ENCODE results near the gene RHOH. TPM values are rescaled to one million over a fixed set of nuclear protein-coding genes. Genes with fewer than 3 reads are reported as not detected.

RHOH gene
- total and polyA plus RNA-seq, 9 of the 15 experiments (the other 6 are each of a cell fraction or from before 2014, with no cell fraction given) = 14.3 to 37.7 (median 23.2) TPM

- no peak for TF ChIP-seq CHD7 (IDR thresholded peaks at IDR 0.05; ENCODE audit: low read depth, low read length)
- no peak for TF ChIP-seq ZNF75A (CRISPR knock-in tag; IDR thresholded peaks at IDR 0.05)
- TF ChIP-seq SREBF2 (CRISPR knock-in tag; IDR thresholded peaks at IDR 0.05) = no peak
- TF ChIP-seq NR2F6 (CRISPR knock-in tag; IDR thresholded peaks at IDR 0.05) = no peak
- TF ChIP-seq ESRRA (IDR thresholded peaks at IDR 0.05; ENCODE audit: borderline replicate concordance, low read depth) = peak; percentile 48; the same call in 1 of the 2 replicates
- no peak for TF ChIP-seq PTTG1 (tag; IDR thresholded peaks at IDR 0.05; ENCODE audit: low read depth)
- TF ChIP-seq CUX1 (CRISPR knock-in tag; IDR thresholded peaks at IDR 0.05) = no peak
- TF ChIP-seq PHB (CRISPR knock-in tag; IDR thresholded peaks at IDR 0.05) = no peak
- no peak for TF ChIP-seq TGIF2 (CRISPR knock-in tag; IDR thresholded peaks at IDR 0.05)
- no peak for TF ChIP-seq KLF10 (CRISPR knock-in tag; IDR thresholded peaks at IDR 0.05)
- TF ChIP-seq FOXA1 (IDR thresholded peaks at IDR 0.05; ENCODE audit: borderline replicate concordance) = no peak
Measured at GRCh38 chr4:40205259-40206198, 8.7 kb downstream of the RHOH start (continued).

All from K562 (cell line).